K562 (cell line): ENCODE results near the gene JUP. TPM values are rescaled to one million over a fixed set of nuclear protein-coding genes. Genes with fewer than 3 reads are reported as not detected.
A peak's percentile ranks its signal among the peaks of the same experiment; 100 is the strongest.

ENCODE experiments used
- AFF4 ChIP-seq: sonication (generic); formaldehyde crosslinking; IDR thresholded peaks from 2 replicates; pipeline ENCODE4 v1.8.0; 2023; ENCODE audit warnings: mild to moderate bottlenecking, missing genetic modification reagents
- CEBPZ ChIP-seq: fragments of 150-350 bp; IDR thresholded peaks from 2 replicates; pipeline ENCODE4 v1.6.1; 2014; ENCODE audit warnings: low read depth, mild to moderate bottlenecking, low read length, borderline replicate concordance
- CHAMP1 ChIP-seq: fragments of 450-650 bp; IDR thresholded peaks from 2 replicates; pipeline ENCODE4 v1.6.1; 2016; ENCODE audit warnings: mild to moderate bottlenecking
- CTCF ChIP-seq, 3 experiments: IDR thresholded peaks in 2 of 3; conservative IDR thresholded peaks in 1 of 3; 2 replicates each; pipeline ENCODE4 v1.5.1; 2011 to 2012; ENCODE audit warnings: low read length in 3 of 3, mild to moderate bottlenecking in 3 of 3, control low read depth in 2 of 3, improper control_type of control experiment in 1 of 3, inconsistent platforms in 1 of 3, low read depth in 1 of 3, mixed read lengths in 1 of 3, moderate library complexity in 1 of 3; ENCODE audit not compliant: insufficient read depth in 2 of 3
- MYNN ChIP-seq, 2 experiments: sonication (generic); formaldehyde crosslinking in 1 of 2; IDR thresholded peaks; 2 replicates each; pipeline versions ENCODE4 v1.5.0 to v1.6.1; 2016 to 2020; ENCODE audit warnings: antibody characterized with exemption in 1 of 2, missing genetic modification reagents in 1 of 2
- TRIM25 ChIP-seq: fragments of 450-650 bp; IDR thresholded peaks from 2 replicates; pipeline ENCODE4 v1.7.0; 2016; ENCODE audit warnings: borderline replicate concordance
- ZNF253 ChIP-seq: fragments of 250-450 bp; sonication (Bioruptor Pico); conservative IDR thresholded peaks from 2 replicates; pipeline ENCODE4 v1.6.1; 2021; ENCODE audit warnings: mild to moderate bottlenecking
- ZNF324 ChIP-seq: fragments of 250-450 bp; sonication (Bioruptor Pico); IDR thresholded peaks from 2 replicates; pipeline ENCODE4 v1.4.0; 2020; ENCODE audit warnings: mild to moderate bottlenecking
- polyA plus RNA-seq, 8 experiments: library from polyadenylated mRNA; depleted of rRNA in 4 of 8; stranded (reverse) in 5 of 8; unstranded in 3 of 8; fragments of >200 nt; fragmentation: Nextera tagmentation in 2 of 8; fragmentation: Illumina TruSeq in 1 of 8; extraction: Ambion mirVana in 2 of 8; extraction: Trizol in 1 of 8; gene quantifications; 2 replicates each; pipeline versions ENCODE4 v1.2.1 to v1.2.3, GENCODE V29; 2011 to 2014; ENCODE audit warnings: inconsistent platforms in 1 of 8, missing spikeins in 1 of 8
- total RNA-seq, 7 experiments: library from RNA; depleted of rRNA in 6 of 7; stranded (reverse); fragments of >200 nt in 6 of 7; fragmentation: Illumina TruSeq in 2 of 7; extraction: Trizol in 2 of 7; gene quantifications; 2 replicates each; pipeline versions ENCODE4 v1.2.1 to v1.2.3, GENCODE V29; 2011 to 2021; ENCODE audit warnings: low replicate concordance in 1 of 7
- TF ChIP-seq, protein P1 (sequence below): fragments of 450-650 bp; formaldehyde crosslinking; IDR thresholded peaks from 2 replicates; pipeline ENCODE4 v1.4.0; 2020; ENCODE audit warnings: mild to moderate bottlenecking, mixed read lengths

The JUP gene
- total and polyA plus RNA-seq, 9 of the 15 experiments (the other 6 are each of a cell fraction or from before 2014, with no cell fraction given): 6.4 to 177 (median 31.2) TPM

GRCh38 chr17:41792845-41793783, 6.6 kb upstream of the JUP start (continued):
- TF ChIP-seq TRIM25 (no peak), MYNN (IDR thresholded peaks at IDR 0.05) (peak; percentile 76), MYNN (CRISPR knock-in tag; IDR thresholded peaks at IDR 0.05) (no peak), CEBPZ (no peak), CTCF (IDR thresholded peaks at IDR 0.05 in 2 of 3, conservative IDR thresholded peaks at IDR 0.05 in 1 of 3; ENCODE audit: insufficient read depth in 2 of 3, low read depth in 1 of 3, low read length in 3 of 3) (no peak), AFF4 (CRISPR knock-in tag) (no peak), ZNF324 (CRISPR knock-in tag) (no peak), ZNF253 (CRISPR knock-in tag) (no peak), CHAMP1 (no peak)
- TF ChIP-seq, protein P1, sequence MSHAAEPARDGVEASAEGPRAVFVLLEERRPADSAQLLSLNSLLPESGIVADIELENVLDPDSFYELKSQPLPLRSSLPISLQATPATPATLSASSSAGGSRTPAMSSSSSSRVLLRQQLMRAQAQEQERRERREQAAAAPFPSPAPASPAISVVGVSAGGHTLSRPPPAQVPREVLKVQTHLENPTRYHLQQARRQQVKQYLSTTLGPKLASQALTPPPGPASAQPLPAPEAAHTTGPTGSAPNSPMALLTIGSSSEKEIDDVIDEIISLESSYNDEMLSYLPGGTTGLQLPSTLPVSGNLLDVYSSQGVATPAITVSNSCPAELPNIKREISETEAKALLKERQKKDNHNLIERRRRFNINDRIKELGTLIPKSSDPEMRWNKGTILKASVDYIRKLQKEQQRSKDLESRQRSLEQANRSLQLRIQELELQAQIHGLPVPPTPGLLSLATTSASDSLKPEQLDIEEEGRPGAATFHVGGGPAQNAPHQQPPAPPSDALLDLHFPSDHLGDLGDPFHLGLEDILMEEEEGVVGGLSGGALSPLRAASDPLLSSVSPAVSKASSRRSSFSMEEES (CRISPR knock-in tag): no peak
